Mesothelial cell of epicardium (in vitro differentiated cells): ENCODE data around the gene SAAL1. TPM values are rescaled to one million over a fixed set of nuclear protein-coding genes. Genes with fewer than 3 reads are reported as not detected.
"Not testable (repeated sequence)": the region's sequence is repeated elsewhere in the genome, so short reads cannot be mapped to it uniquely, and the experiment has no call there.

Experiments
- DNase-seq, 2 experiments: peaks; one replicate each; pipeline ENCODE4 v3.0.0; 2021; ENCODE audit warnings: low spot score in 2 of 2; ENCODE audit not compliant: unreplicated experiment in 2 of 2
- H3K27ac Mint-ChIP-seq: 2 replicates; pipeline ENCODE4 v1.8.0; 2021; ENCODE audit warnings: mixed read lengths
- H3K27me3 Mint-ChIP-seq: 2 replicates; pipeline ENCODE4 v1.8.0; 2021; ENCODE audit warnings: low read depth, mixed read lengths
- H3K36me3 Mint-ChIP-seq: 2 replicates; pipeline ENCODE4 v1.8.0; 2021; ENCODE audit warnings: mixed read lengths
- H3K4me1 Mint-ChIP-seq: 2 replicates; pipeline ENCODE4 v1.8.0; 2021; ENCODE audit warnings: mixed read lengths
- H3K4me3 Mint-ChIP-seq: 2 replicates; pipeline ENCODE4 v1.8.0; 2021; ENCODE audit warnings: mild to moderate bottlenecking, moderate library complexity, mixed read lengths
- H3K9me3 Mint-ChIP-seq: 2 replicates; pipeline ENCODE4 v1.8.0; 2021; ENCODE audit warnings: mixed read lengths
- total RNA-seq: library from RNA; stranded (reverse); gene quantifications from 3 replicates; pipeline ENCODE4 v1.2.1, GENCODE V29; 2021
- TF ChIP-seq, protein P1 (sequence below): fragments of 200-600 bp; sonication (generic); IDR thresholded peaks from one replicate; pipeline ENCODE4 v1.5.0; 2021; ENCODE audit warnings: antibody characterized with exemption; ENCODE audit not compliant: unreplicated experiment

SAAL1 gene
- total RNA-seq, 1 donor from 2014 or later = 28.5 TPM

DNA sequence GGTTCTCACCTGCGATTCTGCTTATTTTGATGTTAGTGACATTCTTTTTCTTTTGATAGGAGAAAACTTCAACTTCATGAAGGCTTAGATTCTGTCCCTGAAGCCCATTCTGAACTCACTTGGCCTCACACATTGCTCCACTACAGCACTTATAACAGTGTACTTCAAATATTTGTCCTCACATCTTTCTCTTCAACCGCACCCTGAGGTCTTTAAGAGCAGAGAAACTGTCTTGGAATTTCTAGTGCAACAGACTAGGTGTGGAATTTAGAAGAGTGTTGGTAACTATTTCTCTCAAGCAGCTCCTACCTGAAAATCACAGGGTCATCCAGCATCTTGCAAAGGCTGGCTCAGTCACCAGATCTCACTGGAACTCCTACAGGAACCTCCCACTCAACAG, 34.3 kb upstream of the SAAL1 start:
- Mint-ChIP-seq H3K27ac (no peak overlapping the region), H3K36me3 (no peaks in the 10 kb centered on the region), H3K9me3 (no peaks in the 10 kb centered on the region), H3K4me1 (no peaks in the 10 kb centered on the region), H3K27me3 (peaks cover 66% of the 10 kb centered on the region), H3K4me3 (no peak overlapping the region)
- DNase-seq = no peak
- TF ChIP-seq, protein P1, sequence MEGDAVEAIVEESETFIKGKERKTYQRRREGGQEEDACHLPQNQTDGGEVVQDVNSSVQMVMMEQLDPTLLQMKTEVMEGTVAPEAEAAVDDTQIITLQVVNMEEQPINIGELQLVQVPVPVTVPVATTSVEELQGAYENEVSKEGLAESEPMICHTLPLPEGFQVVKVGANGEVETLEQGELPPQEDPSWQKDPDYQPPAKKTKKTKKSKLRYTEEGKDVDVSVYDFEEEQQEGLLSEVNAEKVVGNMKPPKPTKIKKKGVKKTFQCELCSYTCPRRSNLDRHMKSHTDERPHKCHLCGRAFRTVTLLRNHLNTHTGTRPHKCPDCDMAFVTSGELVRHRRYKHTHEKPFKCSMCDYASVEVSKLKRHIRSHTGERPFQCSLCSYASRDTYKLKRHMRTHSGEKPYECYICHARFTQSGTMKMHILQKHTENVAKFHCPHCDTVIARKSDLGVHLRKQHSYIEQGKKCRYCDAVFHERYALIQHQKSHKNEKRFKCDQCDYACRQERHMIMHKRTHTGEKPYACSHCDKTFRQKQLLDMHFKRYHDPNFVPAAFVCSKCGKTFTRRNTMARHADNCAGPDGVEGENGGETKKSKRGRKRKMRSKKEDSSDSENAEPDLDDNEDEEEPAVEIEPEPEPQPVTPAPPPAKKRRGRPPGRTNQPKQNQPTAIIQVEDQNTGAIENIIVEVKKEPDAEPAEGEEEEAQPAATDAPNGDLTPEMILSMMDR = no peak

DNA sequence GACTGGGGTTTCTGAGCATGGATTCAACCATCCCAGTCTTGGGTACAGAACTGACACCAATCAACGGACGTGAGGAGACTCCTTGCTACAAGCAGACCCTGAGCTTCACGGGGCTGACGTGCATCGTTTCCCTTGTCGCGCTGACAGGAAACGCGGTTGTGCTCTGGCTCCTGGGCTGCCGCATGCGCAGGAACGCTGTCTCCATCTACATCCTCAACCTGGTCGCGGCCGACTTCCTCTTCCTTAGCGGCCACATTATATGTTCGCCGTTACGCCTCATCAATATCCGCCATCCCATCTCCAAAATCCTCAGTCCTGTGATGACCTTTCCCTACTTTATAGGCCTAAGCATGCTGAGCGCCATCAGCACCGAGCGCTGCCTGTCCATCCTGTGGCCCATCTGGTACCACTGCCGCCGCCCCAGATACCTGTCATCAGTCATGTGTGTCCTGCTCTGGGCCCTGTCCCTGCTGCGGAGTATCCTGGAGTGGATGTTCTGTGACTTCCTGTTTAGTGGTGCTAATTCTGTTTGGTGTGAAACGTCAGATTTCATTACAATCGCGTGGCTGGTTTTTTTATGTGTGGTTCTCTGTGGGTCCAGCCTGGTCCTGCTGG, 31.4 kb upstream of the SAAL1 start:
- TF ChIP-seq, protein P1 = no peak
- Mint-ChIP-seq H3K27ac (no peak overlapping the region), H3K36me3 (no peaks in the 10 kb centered on the region), H3K4me3 (no peak overlapping the region), H3K27me3 (peaks cover 66% of the 10 kb centered on the region), H3K9me3 (no peaks in the 10 kb centered on the region), H3K4me1 (no peaks in the 10 kb centered on the region)
- DNase-seq = no peak

GRCh38 chr11:18135308-18135707, 29.4 kb upstream of the SAAL1 start:
- Mint-ChIP-seq H3K27me3 (peaks cover 64% of the 10 kb centered on the region), H3K27ac (no peak overlapping the region), H3K4me3 (no peak overlapping the region), H3K9me3 (peaks cover 7% of the 10 kb centered on the region), H3K4me1 (no peaks in the 10 kb centered on the region), H3K36me3 (no peaks in the 10 kb centered on the region)
- TF ChIP-seq, protein P1 = no peak
- DNase-seq = no peak

DNA sequence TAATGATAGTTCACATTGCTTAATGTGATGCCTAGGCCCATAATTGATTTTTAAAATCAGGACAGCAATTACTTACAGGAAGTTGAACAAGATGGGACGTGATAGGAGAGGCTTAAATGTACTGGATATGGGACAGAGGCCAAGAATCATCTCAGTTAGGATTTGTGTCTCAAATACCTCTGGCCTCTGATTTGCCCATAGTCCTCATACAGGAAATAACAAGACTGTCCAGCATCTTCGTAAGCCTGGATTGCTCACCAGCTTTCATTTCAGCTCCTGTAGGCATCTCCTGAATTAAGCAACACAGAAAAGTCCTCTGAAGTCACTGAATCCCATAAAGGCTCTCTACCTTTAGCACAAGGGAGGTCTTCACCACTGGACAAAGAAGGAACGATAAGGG, 26.5 kb upstream of the SAAL1 start, which contains the start of gene MRGPRX3:
MRGPRX3 (plus strand) TSS at position 231 of the 400 bp plus-strand sequence. CDS start 4,632 bp downstream, outside the sequence.
- Mint-ChIP-seq H3K27ac (no peak within 1 kb of the TSS), H3K27me3 (peaks cover 53% of the 10 kb centered on the region), H3K4me1 (no peaks in the 10 kb centered on the region), H3K4me3 (no peak within 1 kb of the TSS), H3K9me3 (peaks cover 19% of the 10 kb centered on the region), H3K36me3 (no peaks in the 10 kb centered on the region)
- DNase-seq = no peak
- TF ChIP-seq, protein P1 = no peak

DNA sequence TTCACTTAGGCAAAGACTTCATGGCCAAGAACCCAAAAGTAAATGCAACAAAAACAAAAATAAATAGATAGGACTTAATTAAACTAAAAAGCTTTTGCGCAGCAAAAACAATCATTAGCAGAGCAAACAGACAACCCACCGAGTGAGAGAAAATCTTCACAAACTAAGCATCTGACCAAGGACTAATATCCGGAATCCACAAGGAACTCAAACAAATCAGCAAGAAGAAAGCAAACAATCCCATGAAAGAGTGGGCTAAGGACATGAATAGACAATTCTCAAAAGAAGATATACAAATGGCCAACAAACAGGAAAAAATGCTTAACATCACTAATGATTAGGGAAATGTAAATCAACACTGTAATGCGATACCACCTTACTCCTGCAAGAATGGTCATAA, 25.2 kb upstream of the SAAL1 start:
- not testable (repeated sequence) for H3K4me3 Mint-ChIP-seq, H3K36me3 Mint-ChIP-seq, H3K4me1 Mint-ChIP-seq, DNase-seq, H3K27ac Mint-ChIP-seq
- Mint-ChIP-seq H3K27me3 (peaks cover 47% of the 10 kb centered on the region), H3K9me3 (peaks cover 19% of the 10 kb centered on the region)

GRCh38 chr11:18121331-18121828, 15.5 kb upstream of the SAAL1 start:
- Mint-ChIP-seq H3K27me3 (peaks cover 16% of the 10 kb centered on the region), H3K9me3 (peaks cover 13% of the 10 kb centered on the region)
- H3K36me3 Mint-ChIP-seq, H3K4me1 Mint-ChIP-seq, H3K27ac Mint-ChIP-seq, DNase-seq, H3K4me3 Mint-ChIP-seq: not testable (repeated sequence)
